ENCODE data around the gene ZNF284. TPM values are rescaled to one million over a fixed set of nuclear protein-coding genes. Genes with fewer than 3 reads are reported as not detected.
"Not testable (repeated sequence)": the region's sequence is repeated elsewhere in the genome, so short reads cannot be mapped to it uniquely, and the experiment has no call there.

ZNF284 gene
- total RNA-seq, 1 donor from 2014 or later, result 11.8 TPM

DNA sequence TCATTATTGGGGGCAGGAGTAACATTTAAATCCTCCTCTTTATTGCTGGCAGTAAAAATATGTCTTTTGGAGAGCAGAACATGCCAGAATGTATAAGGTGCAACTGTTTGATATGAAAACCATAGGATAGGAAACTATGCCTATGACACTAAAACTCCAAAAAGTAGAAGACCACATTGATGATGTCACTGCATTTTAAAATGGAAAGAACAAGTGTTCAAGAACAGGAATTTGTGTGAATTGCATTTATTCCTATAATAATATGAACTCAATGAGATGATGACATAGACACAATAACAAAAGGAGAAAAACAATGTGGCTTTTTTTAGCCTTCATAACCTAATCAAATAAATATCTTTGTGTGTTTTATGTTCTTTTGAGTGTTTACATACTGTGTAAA, 37.5 kb downstream of the ZNF284 start:
- FAIRE-seq (no peak), DNase-seq (ENCODE audit: low spot score in 2 of 2) (no peak)

DNA sequence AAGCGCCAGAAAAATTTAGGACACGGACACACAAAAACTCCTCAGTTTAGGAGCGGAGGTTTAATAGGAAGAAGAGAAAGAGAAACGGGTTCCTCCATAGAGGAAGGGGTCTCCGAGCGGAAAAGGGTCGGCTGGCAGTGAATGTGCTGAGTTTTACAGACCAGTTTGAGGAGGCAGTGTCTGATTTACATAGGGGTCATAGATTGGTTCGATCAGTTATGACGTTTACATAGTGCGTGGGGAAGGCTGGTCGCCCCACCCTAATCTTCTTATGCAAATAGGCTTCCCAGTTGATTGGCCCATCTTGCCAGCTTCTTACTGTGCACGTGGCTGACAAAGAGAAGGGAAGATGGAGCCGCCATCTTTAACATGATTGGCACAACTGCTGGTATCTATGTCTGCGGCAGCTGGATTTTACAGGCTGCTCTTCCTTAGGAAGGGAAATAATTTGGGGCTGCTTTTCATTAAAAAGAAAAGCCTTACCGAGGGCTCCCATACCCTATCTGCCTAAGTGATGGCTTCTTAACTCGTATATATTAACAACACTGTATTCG, 40.0 kb downstream of the ZNF284 start:
- DNase-seq (ENCODE audit: low spot score in 2 of 2), result no peak
- FAIRE-seq, result no peak

DNA sequence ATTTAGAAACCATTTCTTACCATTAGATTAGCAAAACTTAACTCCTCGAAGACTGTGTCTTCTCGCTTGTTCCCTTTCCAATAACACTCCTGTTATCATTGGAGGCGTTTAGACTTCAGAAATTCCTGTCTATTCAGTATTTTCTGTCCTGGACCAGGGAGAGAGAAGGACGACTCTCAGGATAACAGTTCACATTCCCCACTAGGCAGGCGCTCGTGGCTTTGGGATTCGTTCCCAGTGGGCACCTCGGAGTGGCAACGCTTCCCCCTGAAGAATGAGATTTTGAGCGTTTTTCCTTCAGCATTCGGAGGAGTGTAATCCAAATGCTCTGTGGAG, 40.8 kb downstream of the ZNF284 start:
- FAIRE-seq, result no peak

DNA sequence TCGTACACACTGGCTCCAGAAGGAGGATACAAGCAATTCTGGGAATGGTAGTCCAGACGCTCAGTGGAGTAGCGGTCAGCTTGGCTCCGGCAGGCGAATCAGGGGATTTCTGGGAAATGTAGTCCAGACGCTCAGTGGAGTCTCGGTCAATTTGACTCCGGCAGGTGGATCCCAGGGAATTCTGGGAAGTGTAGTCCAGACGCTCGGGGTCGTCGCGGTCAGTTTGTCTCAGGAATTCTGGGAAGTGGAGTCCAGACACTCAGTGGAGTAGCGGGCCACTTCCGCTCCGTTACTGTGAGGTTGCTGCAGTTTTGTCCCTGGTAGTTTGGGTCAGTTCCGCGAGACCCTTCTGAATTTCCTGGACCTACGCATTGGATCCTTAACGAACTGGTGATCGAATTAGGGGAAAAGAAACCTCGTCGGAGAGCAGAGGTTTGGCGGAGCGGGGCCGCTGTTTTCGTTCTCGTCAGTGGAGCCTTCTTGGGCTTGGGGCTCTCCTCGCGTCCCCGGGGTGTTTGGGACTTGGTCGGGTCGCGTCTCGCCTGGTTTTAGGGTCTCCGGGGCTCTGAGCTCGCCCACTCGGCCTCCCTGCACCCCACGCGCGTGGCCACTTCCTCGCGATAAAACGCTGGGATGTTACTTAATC, 41.3 kb downstream of the ZNF284 start, which contains the start of gene ZNF225:
TSS of gene ZNF225 (plus strand) at position 262 of the 646 bp plus-strand sequence. CDS start 2,429 bp downstream, outside the sequence.
- FAIRE-seq, result peak; percentile 96
- DNase-seq (ENCODE audit: low spot score in 2 of 2), result peak; percentile 84 to 90

More for the DNA sequence above, 40.8 kb downstream of the ZNF284 start:
- no peak for DNase-seq (ENCODE audit: low spot score in 2 of 2)

DNA sequence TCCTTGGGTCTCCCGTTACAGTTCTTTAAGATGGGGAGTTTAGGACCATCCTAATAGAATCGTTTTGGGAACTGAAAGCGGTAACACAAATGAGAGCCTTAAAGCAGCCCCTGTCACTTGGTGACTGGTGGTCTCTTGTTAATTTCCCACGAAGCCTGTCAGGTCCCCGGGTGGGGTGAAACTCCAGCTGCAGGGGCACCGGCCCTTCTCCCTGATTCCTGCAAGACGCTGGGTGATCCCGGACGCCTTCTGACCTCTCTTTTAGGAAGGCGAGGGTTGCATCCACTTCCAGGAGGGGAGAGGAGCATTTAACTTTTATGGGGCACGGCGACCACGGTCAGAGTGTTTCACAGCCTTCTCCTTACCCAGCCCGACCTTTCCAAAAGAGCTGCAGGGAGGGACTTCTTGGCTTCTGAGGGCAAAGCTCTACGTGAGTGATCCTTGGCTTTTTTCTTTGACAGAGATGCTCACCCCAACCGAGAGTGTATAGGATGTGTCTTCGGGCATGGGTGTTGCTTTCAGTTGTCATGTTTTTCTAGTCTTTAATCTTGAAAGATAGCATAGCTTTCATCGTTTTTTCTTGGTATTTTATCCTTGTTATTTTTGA, 41.9 kb downstream of the ZNF284 start:
- FAIRE-seq (no peak), DNase-seq (ENCODE audit: low spot score in 2 of 2) (no peak)

DNA sequence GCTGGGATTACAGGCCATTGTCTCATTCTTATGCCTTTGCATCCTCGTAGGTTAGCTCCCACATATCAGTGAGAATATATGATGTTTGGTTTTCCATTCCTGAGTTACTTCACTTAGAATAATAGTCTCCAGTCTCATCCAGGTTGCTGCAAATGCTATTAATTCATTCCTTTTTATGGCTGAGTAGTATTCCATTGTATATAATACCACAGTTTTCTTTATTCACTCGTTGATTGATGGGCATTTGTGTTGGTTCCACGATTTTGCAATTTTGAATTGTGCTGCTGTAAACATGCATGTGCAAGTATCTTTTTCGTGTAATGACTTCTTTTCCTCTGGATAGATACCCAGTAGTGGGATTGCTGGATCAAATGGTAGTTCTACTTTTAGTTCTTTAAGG, 49.2 kb downstream of the ZNF284 start:
- not testable (repeated sequence) for DNase-seq (ENCODE audit: low spot score in 2 of 2); FAIRE-seq

DNA sequence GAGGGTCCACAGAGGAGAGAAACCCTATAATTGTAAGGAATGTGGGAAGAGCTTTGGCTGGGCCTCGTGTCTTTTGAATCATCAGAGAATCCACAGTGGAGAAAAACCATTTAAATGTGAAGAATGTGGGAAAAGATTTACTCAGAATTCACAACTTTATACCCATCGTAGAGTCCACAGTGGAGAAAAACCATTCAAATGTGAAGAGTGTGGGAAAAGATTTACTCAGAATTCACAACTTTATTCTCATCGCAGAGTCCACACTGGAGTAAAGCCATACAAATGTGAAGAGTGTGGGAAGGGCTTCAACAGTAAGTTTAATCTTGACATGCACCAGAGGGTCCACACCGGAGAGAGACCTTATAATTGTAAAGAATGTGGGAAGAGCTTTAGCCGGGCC, 60.0 kb downstream of the ZNF284 start:
- DNase-seq (ENCODE audit: low spot score in 2 of 2), result no peak
- no peak for FAIRE-seq

Small RNAs within 50 kb of the gene (small RNA-seq; reads per million reads assigned to genes)
- not detected for gene RNU6-902P

Other genes with a start within 250 kb of the ZNF284 start
- gene ZNF283, start 244.8 kb upstream of the ZNF284 start, total RNA-seq, result 33.4 TPM
- gene ZNF404, start 188.2 kb upstream of the ZNF284 start, total RNA-seq, result 4.9 TPM
- 25.3 TPM for gene ZNF45, start 136.9 kb upstream of the ZNF284 start, total RNA-seq
- gene ZNF221, start 120.9 kb upstream of the ZNF284 start, total RNA-seq, result 15.9 TPM
- gene ZNF155, start 88.0 kb upstream of the ZNF284 start, total RNA-seq, result 13.0 TPM
- gene ZNF230, start 69.2 kb upstream of the ZNF284 start, total RNA-seq, result 11.0 TPM
- 18.3 TPM for gene ZNF222, start 46.8 kb upstream of the ZNF284 start, total RNA-seq
- gene ZNF223, start 20.1 kb upstream of the ZNF284 start, total RNA-seq, result 16.3 TPM
- 43.2 TPM for gene ZNF224, start 22.2 kb downstream of the ZNF284 start, total RNA-seq
- 13.9 TPM for gene ZNF225, start 41.2 kb downstream of the ZNF284 start, total RNA-seq
- 30.6 TPM for gene ZNF234, start 69.4 kb downstream of the ZNF284 start, total RNA-seq
- gene ZNF226, start 92.9 kb downstream of the ZNF284 start, total RNA-seq, result 37.9 TPM
- 44.4 TPM for gene ZNF227, start 140.4 kb downstream of the ZNF284 start, total RNA-seq
- gene ZNF233, start 187.7 kb downstream of the ZNF284 start, total RNA-seq, result 17.9 TPM
- 16.3 TPM for gene ZNF235, start 232.9 kb downstream of the ZNF284 start, total RNA-seq

Measured in frontal cortex (tissue), 4 donors.